GM21390 (cell line): ENCODE results near the gene SLC35G4.
"Not testable (repeated sequence)": the region's sequence is repeated elsewhere in the genome, so short reads cannot be mapped to it uniquely, and the experiment has no call there.

Source experiments
- ATAC-seq: cut with Tn5 transposase; IDR thresholded peaks from one replicate; pipeline ENCODE4 v1.9.1; 2021; ENCODE audit not compliant: unreplicated experiment

SLC35G4 gene

DNA sequence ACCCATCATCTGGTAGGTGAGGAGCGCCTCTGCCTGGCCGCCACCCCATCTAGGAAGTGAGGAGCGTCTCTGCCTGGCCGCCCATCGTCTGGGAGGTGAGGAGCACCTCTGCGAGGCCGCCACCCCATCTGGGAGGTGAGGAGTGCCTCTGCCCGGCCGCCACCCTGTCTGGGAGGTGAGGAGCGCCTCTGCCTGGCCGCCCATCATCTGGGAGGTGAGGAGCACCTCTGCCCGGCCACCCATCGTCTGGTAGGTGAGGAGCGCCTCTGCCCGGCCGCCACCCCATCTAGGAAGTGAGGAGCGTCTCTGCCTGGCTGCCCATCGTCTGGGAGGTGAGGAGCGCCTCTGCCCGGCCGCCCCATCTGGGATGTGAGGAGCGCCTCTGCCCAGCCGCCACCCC, 4.2 kb downstream of the SLC35G4 start:
- not testable (repeated sequence) for ATAC-seq

DNA sequence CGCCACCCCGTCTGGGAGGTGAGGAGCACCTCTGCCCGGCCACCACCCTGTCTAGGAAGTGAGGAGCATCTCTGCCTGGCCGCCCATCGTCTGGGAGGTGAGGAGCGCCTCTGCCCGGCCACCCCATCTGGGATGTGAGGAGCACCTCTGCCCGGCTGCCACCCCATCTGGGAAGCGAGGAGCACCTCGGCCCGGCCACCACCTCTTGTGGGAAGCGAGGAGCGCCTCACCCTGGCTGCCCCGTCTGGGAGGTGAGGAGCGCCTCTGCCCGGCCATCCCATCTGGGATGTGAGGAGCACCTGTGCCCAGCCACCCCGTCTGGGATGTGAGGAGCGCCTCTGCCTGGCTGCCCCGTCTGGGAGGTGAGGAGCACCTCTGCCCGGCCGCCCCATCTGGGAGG, 4.6 kb downstream of the SLC35G4 start:
- not testable (repeated sequence) for ATAC-seq

DNA sequence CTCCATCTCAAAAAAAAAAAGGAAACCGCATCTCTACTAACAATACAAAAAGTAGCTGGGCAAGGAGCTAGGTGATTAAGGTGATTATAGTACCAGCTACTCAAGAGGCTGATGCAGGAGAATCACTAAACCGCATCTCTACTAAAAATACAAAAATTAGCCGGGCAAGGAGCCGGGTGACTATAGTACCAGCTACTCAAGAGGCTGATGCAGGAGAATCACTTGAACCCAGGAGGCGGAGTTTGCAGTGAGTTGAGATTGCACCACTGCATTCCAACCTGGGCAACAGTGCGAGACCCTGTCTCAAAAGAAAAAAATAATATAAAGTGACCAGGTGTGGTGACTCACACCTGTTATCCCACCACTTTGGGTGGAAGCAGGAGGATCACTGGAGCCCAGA, 5.6 kb downstream of the SLC35G4 start:
- not testable (repeated sequence) for ATAC-seq

GRCh38 chr18:11647310-11647709, 37.9 kb downstream of the SLC35G4 start:
- ATAC-seq, result not testable (repeated sequence)

DNA sequence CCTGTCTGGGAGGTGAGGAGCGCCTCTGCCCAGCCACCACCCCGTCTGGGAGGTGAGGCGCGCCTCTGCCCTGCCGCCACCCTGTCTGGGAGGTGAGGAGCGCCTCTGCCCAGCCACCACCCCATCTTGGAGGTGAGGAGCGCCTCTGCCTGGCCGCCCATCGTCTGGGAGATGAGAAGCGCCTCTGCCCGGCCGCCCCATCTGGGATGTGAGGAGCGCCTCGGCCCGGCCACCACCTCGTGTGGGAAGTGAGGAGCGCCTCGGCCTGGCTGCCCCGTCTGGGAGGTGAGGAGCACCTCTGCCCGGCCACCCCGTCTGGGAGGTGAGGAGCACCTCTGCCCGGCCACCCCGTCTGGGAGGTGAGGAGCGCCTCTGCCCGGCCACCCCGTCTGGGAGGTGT, 38.4 kb downstream of the SLC35G4 start:
- not testable (repeated sequence) for ATAC-seq

- no peak for ATAC-seq
Measured at GRCh38 chr18:11649839-11650238, 40.4 kb downstream of the SLC35G4 start.

DNA sequence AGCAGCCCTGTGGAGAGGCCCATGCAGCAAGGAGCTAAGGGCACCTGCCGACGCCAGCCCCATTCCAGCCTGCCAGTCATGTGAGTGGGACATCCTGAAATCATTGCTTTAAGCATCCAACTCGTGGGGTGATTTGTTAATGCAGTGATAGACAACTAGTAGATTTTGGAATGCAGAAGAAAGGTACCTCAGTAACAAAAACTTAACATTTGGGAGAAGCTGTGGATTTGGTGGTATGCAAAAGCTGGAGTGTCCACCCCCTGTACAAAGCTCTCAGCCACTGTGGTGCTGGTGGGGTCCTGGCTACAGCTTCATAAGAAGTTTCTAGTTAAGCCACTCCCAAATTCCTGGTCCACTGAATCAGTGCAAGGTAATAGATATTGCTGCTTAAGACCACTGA, 42.5 kb downstream of the SLC35G4 start:
- ATAC-seq, result no peak

DNA sequence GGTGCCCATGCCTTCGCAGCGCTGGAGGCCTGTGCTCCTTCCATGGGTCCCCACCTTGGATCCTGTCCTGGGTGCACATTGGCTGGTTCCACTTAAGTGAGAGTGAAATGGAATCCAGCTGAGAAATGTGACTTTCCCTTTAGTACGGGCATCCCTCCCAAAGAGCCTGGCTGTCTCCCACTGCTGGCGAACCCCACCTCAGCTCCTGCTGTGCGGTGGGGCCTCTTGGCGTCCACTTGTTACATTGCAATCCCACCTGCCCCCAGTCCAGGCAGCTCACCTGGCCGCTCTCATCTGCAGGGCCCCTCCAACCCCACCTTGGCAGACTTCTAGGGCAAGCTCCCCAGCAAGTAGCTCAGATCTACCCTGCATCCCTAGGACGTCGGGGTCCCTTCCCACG, 44.1 kb downstream of the SLC35G4 start:
- ATAC-seq, result no peak

DNA sequence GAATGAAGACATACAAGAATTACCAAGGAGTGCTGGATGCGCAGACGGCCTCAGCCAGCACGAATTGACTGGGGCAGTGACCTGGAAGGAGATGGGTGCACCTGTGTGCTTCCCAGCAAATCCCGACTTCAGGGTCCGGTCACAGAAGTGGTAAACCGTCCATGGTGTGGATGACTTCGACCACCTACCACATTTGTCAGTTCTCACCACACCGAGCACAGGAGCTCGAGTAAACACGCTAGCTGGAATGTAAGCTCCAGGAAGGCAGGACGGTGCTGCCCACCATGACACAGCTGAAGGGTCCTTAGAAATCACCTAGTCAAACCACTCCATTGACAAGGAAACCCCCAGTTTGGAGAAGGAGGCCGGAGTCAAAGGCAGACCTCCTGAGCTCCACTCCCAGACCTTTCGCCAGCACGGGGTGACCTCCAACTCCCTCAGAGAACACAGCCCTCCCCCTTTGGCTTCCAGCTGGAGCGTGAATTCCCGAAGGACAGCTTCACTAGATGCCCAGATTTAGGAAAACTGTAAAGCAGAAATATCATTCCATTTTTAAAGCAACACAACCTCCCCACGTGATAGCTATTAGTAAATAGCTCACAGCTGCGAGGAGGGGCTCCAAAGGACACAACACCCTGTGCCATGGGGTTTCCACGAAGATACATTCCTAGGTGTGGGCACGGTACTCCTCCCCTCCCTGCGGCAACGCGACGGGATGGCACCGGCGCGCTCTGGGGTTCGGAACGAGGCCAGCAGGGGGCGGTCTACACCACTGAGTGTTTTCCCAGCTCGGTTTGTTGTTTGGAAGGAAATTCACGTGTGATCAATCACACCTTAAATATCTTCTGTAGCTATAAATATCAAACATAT, 45.6 kb downstream of the SLC35G4 start:
- no peak for ATAC-seq

DNA sequence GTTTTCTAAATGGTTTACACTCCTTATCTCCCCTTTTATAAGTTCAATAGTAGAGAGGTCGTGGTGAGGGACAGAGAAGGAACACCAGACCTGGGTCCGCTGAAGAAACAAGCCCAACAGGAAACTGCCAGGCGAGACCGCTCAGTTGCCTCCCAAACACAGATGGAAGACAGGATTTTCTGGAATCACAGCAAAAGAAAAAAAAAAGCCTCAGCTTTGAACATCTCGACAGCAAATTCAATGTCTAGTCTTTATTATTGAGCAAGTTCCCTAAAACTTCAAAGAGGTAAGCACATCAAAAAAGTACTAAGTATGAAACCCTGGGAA, 46.2 kb downstream of the SLC35G4 start:
- ATAC-seq, result no peak

DNA sequence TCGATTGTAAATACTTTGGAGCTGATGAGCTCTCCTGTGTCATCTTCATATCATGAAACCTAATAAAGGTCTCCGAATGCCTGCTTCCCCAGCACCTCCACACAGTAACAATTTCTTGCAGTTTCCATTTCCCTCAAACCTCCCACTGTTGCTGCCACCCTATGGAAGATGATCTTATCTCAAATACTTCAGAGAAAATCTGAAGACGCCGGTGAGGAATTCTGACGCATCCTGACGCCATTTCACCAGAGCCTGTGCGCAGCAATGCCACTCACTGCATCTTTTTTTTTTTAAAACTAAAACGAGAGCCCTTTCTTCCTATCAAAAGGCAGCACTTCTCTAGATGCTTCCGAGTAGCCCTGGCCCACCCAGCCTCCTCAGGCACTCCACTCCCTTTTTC, 47.8 kb downstream of the SLC35G4 start:
- no peak for ATAC-seq

- ATAC-seq, result no peak
Measured at GRCh38 chr18:11657554-11657953, 48.2 kb downstream of the SLC35G4 start.

GRCh38 chr18:11658019-11658418, 48.6 kb downstream of the SLC35G4 start:
- no peak for ATAC-seq

GRCh38 chr18:11658989-11659388, 49.6 kb downstream of the SLC35G4 start:
- ATAC-seq, result no peak
